Measurements from ENCODE around the gene SMARCAD1.

The SMARCAD1 gene

DNA sequence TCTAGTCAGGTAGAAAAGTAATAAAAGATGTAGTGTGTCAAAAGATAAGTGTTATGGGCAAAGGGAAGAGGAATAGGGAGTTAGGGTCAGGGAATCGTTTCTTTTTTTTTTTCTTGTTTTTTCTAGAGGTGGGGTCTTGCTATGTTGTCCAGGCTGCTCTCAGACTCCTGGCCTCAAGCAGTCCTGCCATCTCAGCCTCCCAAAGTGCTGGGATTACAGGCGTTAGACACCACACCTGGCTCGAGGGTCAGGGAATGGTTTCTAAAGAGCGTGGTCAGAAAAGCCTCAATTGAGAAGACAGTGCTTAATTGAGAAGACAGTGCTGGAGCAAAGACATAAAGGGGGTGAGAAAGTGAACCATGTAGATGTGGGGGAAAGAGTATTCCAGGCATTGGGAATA lies 19.1 kb downstream of the SMARCAD1 start:
- H2BK120ac ChIP-seq (ENCODE audit: low read depth, low read length) = no peak overlapping the region
- no peaks in the 10 kb centered on the region for H3K4me1 ChIP-seq (ENCODE audit: control insufficient read depth, insufficient read depth, low read depth, low read length)
- peaks cover 3 to 65% of the 10 kb centered on the region in 2 experiments for H3K36me3 ChIP-seq (ENCODE audit: control insufficient read depth in 1 of 2, insufficient read depth in 2 of 2, low read depth in 1 of 2, low read length in 2 of 2)
- no peak overlapping the region for H2BK15ac ChIP-seq (ENCODE audit: low read depth, poor library complexity, severe bottlenecking)
- 98% methylated on average over 4 of the region's 4 CpGs for WGBS
- no peak for DNase-seq
- H3K18ac ChIP-seq (ENCODE audit: low read depth in 1 of 2, low read length in 2 of 2) = no peak overlapping the region
- H3K4me2 ChIP-seq (ENCODE audit: low read length, poor library complexity, severe bottlenecking) = no peak overlapping the region
- H3K9ac ChIP-seq (ENCODE audit: low read length) = no peak overlapping the region
- no peak overlapping the region for H3K23ac ChIP-seq (ENCODE audit: low read length in 2 of 2)
- H3K27me3 ChIP-seq (ENCODE audit: control insufficient read depth in 1 of 2, insufficient read depth in 1 of 2, low read length in 2 of 2) = no peaks in the 10 kb centered on the region
- no peak overlapping the region for H2BK12ac ChIP-seq (ENCODE audit: low read length in 2 of 2)
- H3K79me1 ChIP-seq (replicated peaks; ENCODE audit: low read length, poor library complexity, severe bottlenecking) = peaks cover 18% of the 10 kb centered on the region
- H2AK5ac ChIP-seq (ENCODE audit: low read length, severe bottlenecking) = no peak overlapping the region
- H3K27ac ChIP-seq (ENCODE audit: low read length, poor library complexity, severe bottlenecking) = no peak overlapping the region
- no peak overlapping the region for H2AFZ ChIP-seq (ENCODE audit: low read depth, low read length)
- no peak overlapping the region for H3K14ac ChIP-seq (ENCODE audit: low read length in 2 of 2)
- no peak overlapping the region for H3K4ac ChIP-seq (ENCODE audit: low read depth in 1 of 2, low read length in 2 of 2)
- no peak overlapping the region for H4K91ac ChIP-seq (ENCODE audit: low read length)
- H2BK5ac ChIP-seq (ENCODE audit: low read depth, low read length, poor library complexity, severe bottlenecking) = no peak overlapping the region
- H3K4me3 ChIP-seq (ENCODE audit: insufficient read depth in 1 of 2, low read depth in 1 of 2, low read length in 2 of 2) = no peak overlapping the region
- no peak overlapping the region for H4K8ac ChIP-seq (ENCODE audit: low read length)
- no peaks in the 10 kb centered on the region for H3K9me3 ChIP-seq (ENCODE audit: control insufficient read depth, low read length)

DNA sequence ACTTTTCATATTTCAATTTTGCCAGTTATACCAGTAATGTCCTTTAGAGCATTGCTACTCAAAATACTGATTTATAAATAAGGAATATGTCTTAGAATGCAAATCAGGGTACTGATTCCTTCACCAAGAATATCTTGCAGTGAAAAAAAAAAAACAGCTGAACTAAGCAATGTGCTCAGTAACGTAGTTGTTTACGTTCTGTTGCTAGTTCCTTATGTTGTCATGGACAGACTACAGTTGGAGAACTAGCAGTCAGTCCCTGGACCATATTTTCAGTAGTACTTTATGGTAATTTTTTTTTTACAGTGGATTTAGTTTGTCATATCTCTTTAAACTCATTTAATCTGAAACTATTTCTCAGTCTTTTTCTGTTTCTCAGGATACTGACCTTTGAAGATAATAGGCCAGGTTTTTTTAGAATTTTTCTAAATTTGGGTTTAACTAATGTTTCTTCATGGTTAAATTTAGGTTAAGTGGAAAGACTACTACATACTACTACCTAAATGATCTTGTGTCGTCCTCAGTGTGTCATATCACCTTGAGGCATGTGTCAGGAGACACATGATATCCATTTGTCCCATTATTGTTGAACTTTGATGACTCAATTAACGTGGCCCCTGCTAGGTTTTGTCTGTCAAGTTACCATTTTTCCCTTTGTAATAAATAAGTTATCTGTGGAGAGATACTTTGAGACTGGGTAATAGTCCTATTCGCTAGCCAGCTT lies 21.0 kb downstream of the SMARCAD1 start:
- peaks cover 20% of the 10 kb centered on the region for H3K79me1 ChIP-seq (replicated peaks; ENCODE audit: low read length, poor library complexity, severe bottlenecking)
- no peak overlapping the region for H3K14ac ChIP-seq (ENCODE audit: low read length in 2 of 2)
- no peak overlapping the region for H3K18ac ChIP-seq (ENCODE audit: low read depth in 1 of 2, low read length in 2 of 2)
- H4K91ac ChIP-seq (ENCODE audit: low read length) = no peak overlapping the region
- no peak overlapping the region for H2AK5ac ChIP-seq (ENCODE audit: low read length, severe bottlenecking)
- H3K4ac ChIP-seq (ENCODE audit: low read depth in 1 of 2, low read length in 2 of 2) = no peak overlapping the region
- H2BK120ac ChIP-seq (ENCODE audit: low read depth, low read length) = no peak overlapping the region
- no peaks in the 10 kb centered on the region for H3K4me1 ChIP-seq (ENCODE audit: control insufficient read depth, insufficient read depth, low read depth, low read length)
- H3K9me3 ChIP-seq (ENCODE audit: control insufficient read depth, low read length) = no peaks in the 10 kb centered on the region
- H2BK15ac ChIP-seq (ENCODE audit: low read depth, poor library complexity, severe bottlenecking) = no peak overlapping the region
- no peak overlapping the region for H3K27ac ChIP-seq (ENCODE audit: low read length, poor library complexity, severe bottlenecking)
- DNase-seq = peak; percentile 71
- H3K4me2 ChIP-seq (ENCODE audit: low read length, poor library complexity, severe bottlenecking) = no peak overlapping the region
- no peak overlapping the region for H2BK12ac ChIP-seq (ENCODE audit: low read length in 2 of 2)
- H3K4me3 ChIP-seq (ENCODE audit: insufficient read depth in 1 of 2, low read depth in 1 of 2, low read length in 2 of 2) = no peak overlapping the region
- H4K8ac ChIP-seq (ENCODE audit: low read length) = no peak overlapping the region
- 91% methylated on average over 5 of the region's 5 CpGs for WGBS
- no peak overlapping the region for H2AFZ ChIP-seq (ENCODE audit: low read depth, low read length)
- H3K23ac ChIP-seq (ENCODE audit: low read length in 2 of 2) = no peak overlapping the region
- H3K36me3 ChIP-seq (ENCODE audit: control insufficient read depth in 1 of 2, insufficient read depth in 2 of 2, low read depth in 1 of 2, low read length in 2 of 2) = peaks cover 9 to 72% of the 10 kb centered on the region in 2 experiments
- H2BK5ac ChIP-seq (ENCODE audit: low read depth, low read length, poor library complexity, severe bottlenecking) = no peak overlapping the region
- H3K9ac ChIP-seq (ENCODE audit: low read length) = no peak overlapping the region
- no peaks in the 10 kb centered on the region for H3K27me3 ChIP-seq (ENCODE audit: control insufficient read depth in 1 of 2, insufficient read depth in 1 of 2, low read length in 2 of 2)

DNA sequence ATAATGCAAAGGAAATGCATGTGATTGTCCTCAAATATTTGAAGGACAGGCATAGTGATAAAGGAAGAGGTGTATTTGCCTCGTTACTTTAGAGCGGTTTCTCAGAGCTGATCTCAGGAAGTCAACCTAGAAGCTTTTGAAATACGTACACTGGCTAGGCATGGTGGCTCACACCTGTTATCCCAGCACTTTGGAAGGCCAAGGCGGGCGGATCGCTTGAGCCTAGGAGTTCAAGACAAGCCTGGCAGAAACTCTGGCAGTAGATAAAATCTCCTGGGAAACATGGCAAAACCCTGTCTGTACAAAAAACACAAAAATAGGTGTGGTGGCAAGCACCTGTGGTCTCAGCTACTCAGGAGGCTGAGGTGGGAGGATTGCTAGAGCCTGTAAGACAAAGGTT lies 24.9 kb downstream of the SMARCAD1 start:
- H3K36me3 ChIP-seq (ENCODE audit: control insufficient read depth in 1 of 2, insufficient read depth in 2 of 2, low read depth in 1 of 2, low read length in 2 of 2) = peaks cover 7 to 80% of the 10 kb centered on the region in 2 experiments
- no peak overlapping the region for H2AFZ ChIP-seq (ENCODE audit: low read depth, low read length)
- WGBS = 99% methylated on average over 5 of the region's 6 CpGs

DNA sequence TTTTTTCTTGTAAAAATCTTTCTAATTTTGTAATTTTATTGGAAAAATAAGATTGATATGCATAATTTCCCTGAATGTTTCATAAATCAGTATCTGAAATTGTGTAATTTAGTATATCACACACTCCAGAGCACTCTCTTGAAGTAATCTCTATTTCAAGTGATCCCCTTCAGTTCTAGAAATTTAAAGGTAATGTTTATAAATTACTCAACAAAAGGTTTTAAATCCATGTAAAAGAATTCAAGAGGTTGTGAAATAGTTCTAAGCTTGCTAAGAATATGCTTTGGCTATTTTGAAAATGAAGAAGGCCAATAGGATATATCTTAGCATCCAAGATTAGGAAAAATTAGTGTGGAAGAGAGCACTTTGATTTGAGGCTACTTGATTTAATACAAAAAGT lies 28.2 kb downstream of the SMARCAD1 start:
- Histone ChIP-seq H2BK5ac (ENCODE audit: low read depth, low read length, poor library complexity, severe bottlenecking) (no peak overlapping the region), H2BK15ac (ENCODE audit: low read depth, poor library complexity, severe bottlenecking) (no peak overlapping the region), H3K4me3 (ENCODE audit: insufficient read depth in 1 of 2, low read depth in 1 of 2, low read length in 2 of 2) (no peak overlapping the region), H2AFZ (ENCODE audit: low read depth, low read length) (no peak overlapping the region), H2BK120ac (ENCODE audit: low read depth, low read length) (no peak overlapping the region), H2AK5ac (ENCODE audit: low read length, severe bottlenecking) (no peak overlapping the region), H3K27me3 (ENCODE audit: control insufficient read depth in 1 of 2, insufficient read depth in 1 of 2, low read length in 2 of 2) (no peaks in the 10 kb centered on the region), H3K14ac (ENCODE audit: low read length in 2 of 2) (no peak overlapping the region), H3K18ac (ENCODE audit: low read depth in 1 of 2, low read length in 2 of 2) (no peak overlapping the region), H3K9me3 (ENCODE audit: control insufficient read depth, low read length) (no peaks in the 10 kb centered on the region), H3K4ac (ENCODE audit: low read depth in 1 of 2, low read length in 2 of 2) (no peak overlapping the region), H3K9ac (ENCODE audit: low read length) (no peak overlapping the region), H4K91ac (ENCODE audit: low read length) (no peak overlapping the region), H3K79me1 (replicated peaks; ENCODE audit: low read length, poor library complexity, severe bottlenecking) (peaks cover 14% of the 10 kb centered on the region), H3K4me2 (ENCODE audit: low read length, poor library complexity, severe bottlenecking) (no peak overlapping the region), H4K8ac (ENCODE audit: low read length) (no peak overlapping the region), H2BK12ac (ENCODE audit: low read length in 2 of 2) (no peak overlapping the region), H3K27ac (ENCODE audit: low read length, poor library complexity, severe bottlenecking) (no peak overlapping the region), H3K36me3 (ENCODE audit: control insufficient read depth in 1 of 2, insufficient read depth in 2 of 2, low read depth in 1 of 2, low read length in 2 of 2) (peaks cover 10 to 84% of the 10 kb centered on the region in 2 experiments), H3K4me1 (ENCODE audit: control insufficient read depth, insufficient read depth, low read depth, low read length) (no peaks in the 10 kb centered on the region), H3K23ac (ENCODE audit: low read length in 2 of 2) (no peak overlapping the region)
- DNase-seq = no peak

More for the DNA sequence above, 24.9 kb downstream of the SMARCAD1 start:
- Histone ChIP-seq H4K8ac (ENCODE audit: low read length) (no peak overlapping the region), H3K18ac (ENCODE audit: low read depth in 1 of 2, low read length in 2 of 2) (no peak overlapping the region), H2BK12ac (ENCODE audit: low read length in 2 of 2) (no peak overlapping the region), H3K9me3 (ENCODE audit: control insufficient read depth, low read length) (no peaks in the 10 kb centered on the region), H3K4me1 (ENCODE audit: control insufficient read depth, insufficient read depth, low read depth, low read length) (no peaks in the 10 kb centered on the region), H2BK5ac (ENCODE audit: low read depth, low read length, poor library complexity, severe bottlenecking) (no peak overlapping the region), H3K4me3 (ENCODE audit: insufficient read depth in 1 of 2, low read depth in 1 of 2, low read length in 2 of 2) (no peak overlapping the region), H4K91ac (ENCODE audit: low read length) (no peak overlapping the region), H3K4me2 (ENCODE audit: low read length, poor library complexity, severe bottlenecking) (no peak overlapping the region), H2BK15ac (ENCODE audit: low read depth, poor library complexity, severe bottlenecking) (no peak overlapping the region), H3K14ac (ENCODE audit: low read length in 2 of 2) (no peak overlapping the region), H2BK120ac (ENCODE audit: low read depth, low read length) (no peak overlapping the region), H3K79me1 (replicated peaks; ENCODE audit: low read length, poor library complexity, severe bottlenecking) (peaks cover 14% of the 10 kb centered on the region), H2AK5ac (ENCODE audit: low read length, severe bottlenecking) (no peak overlapping the region), H3K23ac (ENCODE audit: low read length in 2 of 2) (no peak overlapping the region), H3K27ac (ENCODE audit: low read length, poor library complexity, severe bottlenecking) (no peak overlapping the region), H3K9ac (ENCODE audit: low read length) (no peak overlapping the region), H3K27me3 (ENCODE audit: control insufficient read depth in 1 of 2, insufficient read depth in 1 of 2, low read length in 2 of 2) (no peaks in the 10 kb centered on the region), H3K4ac (ENCODE audit: low read depth in 1 of 2, low read length in 2 of 2) (no peak overlapping the region)
- no peak for DNase-seq
